Activated CD4-positive, alpha-beta T cell treated with anti-CD3 and anti-CD28 coated beads, Interleukin-2, amount 10 ng/mL, durations not matched to agents 24 days and 14 days (primary cell): ENCODE results near the gene SLX4IP. TPM values are rescaled to one million over a fixed set of nuclear protein-coding genes. Genes with fewer than 3 reads are reported as not detected.
A peak's percentile ranks its signal among the peaks of the same experiment; 100 is the strongest.

ENCODE experiments used
- DNase-seq: peaks from one replicate; pipeline ENCODE4 v3.0.0; 2022
- H3K27ac Mint-ChIP-seq: one replicate; pipeline ENCODE4 v1.8.0; 2022; ENCODE audit warnings: mild to moderate bottlenecking, mixed read lengths
- H3K27me3 Mint-ChIP-seq: one replicate; pipeline ENCODE4 v1.8.0; 2022; ENCODE audit warnings: mixed read lengths
- H3K36me3 Mint-ChIP-seq: one replicate; pipeline ENCODE4 v1.8.0; 2022; ENCODE audit warnings: low read depth, mild to moderate bottlenecking, mixed read lengths
- H3K4me1 Mint-ChIP-seq: one replicate; pipeline ENCODE4 v1.8.0; 2021; ENCODE audit warnings: mixed read lengths
- H3K4me3 Mint-ChIP-seq: one replicate; pipeline ENCODE4 v1.8.0; 2022; ENCODE audit warnings: mild to moderate bottlenecking, moderate library complexity, mixed read lengths
- H3K9me3 Mint-ChIP-seq: one replicate; pipeline ENCODE4 v1.8.0; 2021; ENCODE audit warnings: mixed read lengths
- intact Hi-C: fragments of 100-400 bp; cut with micrococcal nuclease; formaldehyde crosslinking; loops from one replicate; pipeline ENCODE4 v1.15.1; 2023
- total RNA-seq: library from RNA; stranded (reverse); gene quantifications from 2 replicates; pipeline ENCODE4 v1.2.3, GENCODE V29; 2022

Gene SLX4IP
- total RNA-seq, 1 donor from 2014 or later = 6.6 TPM

GRCh38 chr20:10463622-10464021, 28.5 kb downstream of the SLX4IP start:
- H3K27me3 Mint-ChIP-seq = no peaks in the 10 kb centered on the region
- no peak overlapping the region for H3K27ac Mint-ChIP-seq
- H3K36me3 Mint-ChIP-seq = peaks cover 32% of the 10 kb centered on the region
- intact Hi-C loops = loop anchor here (1.0 kb wide), 1 partner anchor 29 kb away; the partner anchor contains the start of gene MKKS
- no peak overlapping the region for H3K4me3 Mint-ChIP-seq
- no peak for DNase-seq
- H3K9me3 Mint-ChIP-seq = peaks cover 27% of the 10 kb centered on the region
- peaks cover 19% of the 10 kb centered on the region for H3K4me1 Mint-ChIP-seq

- H3K27ac Mint-ChIP-seq = no peak overlapping the region
- intact Hi-C loops = no loop called here
- H3K27me3 Mint-ChIP-seq = no peaks in the 10 kb centered on the region
- no peak for DNase-seq
- H3K4me3 Mint-ChIP-seq = no peak overlapping the region
- H3K4me1 Mint-ChIP-seq = peaks cover 22% of the 10 kb centered on the region
- peaks cover 24% of the 10 kb centered on the region for H3K36me3 Mint-ChIP-seq
- H3K9me3 Mint-ChIP-seq = peaks cover 22% of the 10 kb centered on the region
Measured at GRCh38 chr20:10465135-10465534, 30.0 kb downstream of the SLX4IP start.

DNA sequence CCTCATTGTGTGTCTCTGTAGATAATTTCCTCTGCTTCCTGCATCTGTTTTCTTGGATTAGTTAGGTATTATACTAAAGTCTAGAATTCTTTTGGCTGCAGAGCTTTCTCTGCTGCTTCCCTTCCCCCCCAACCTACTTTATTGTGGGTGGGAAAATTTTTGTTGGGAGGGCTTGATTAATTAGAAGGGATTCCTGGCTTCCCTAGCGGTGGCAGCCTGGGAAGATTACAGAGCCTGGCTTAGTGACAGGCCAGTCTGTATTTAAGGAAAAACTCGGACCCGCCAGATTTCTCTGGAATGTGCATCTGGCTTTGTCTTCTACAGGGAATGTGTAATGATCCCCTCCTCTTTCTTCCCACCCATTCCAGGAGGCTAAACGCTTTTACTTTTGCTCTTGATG, 31.2 kb downstream of the SLX4IP start:
- Mint-ChIP-seq H3K27ac (no peak overlapping the region), H3K4me3 (no peak overlapping the region), H3K36me3 (peaks cover 19% of the 10 kb centered on the region), H3K9me3 (peaks cover 16% of the 10 kb centered on the region), H3K4me1 (peaks cover 22% of the 10 kb centered on the region), H3K27me3 (no peaks in the 10 kb centered on the region)
- DNase-seq = peak; percentile 29
- intact Hi-C loops = no loop called here

GRCh38 chr20:10466855-10467254, 31.8 kb downstream of the SLX4IP start:
- no peak for DNase-seq
- H3K4me3 Mint-ChIP-seq = no peak overlapping the region

DNA sequence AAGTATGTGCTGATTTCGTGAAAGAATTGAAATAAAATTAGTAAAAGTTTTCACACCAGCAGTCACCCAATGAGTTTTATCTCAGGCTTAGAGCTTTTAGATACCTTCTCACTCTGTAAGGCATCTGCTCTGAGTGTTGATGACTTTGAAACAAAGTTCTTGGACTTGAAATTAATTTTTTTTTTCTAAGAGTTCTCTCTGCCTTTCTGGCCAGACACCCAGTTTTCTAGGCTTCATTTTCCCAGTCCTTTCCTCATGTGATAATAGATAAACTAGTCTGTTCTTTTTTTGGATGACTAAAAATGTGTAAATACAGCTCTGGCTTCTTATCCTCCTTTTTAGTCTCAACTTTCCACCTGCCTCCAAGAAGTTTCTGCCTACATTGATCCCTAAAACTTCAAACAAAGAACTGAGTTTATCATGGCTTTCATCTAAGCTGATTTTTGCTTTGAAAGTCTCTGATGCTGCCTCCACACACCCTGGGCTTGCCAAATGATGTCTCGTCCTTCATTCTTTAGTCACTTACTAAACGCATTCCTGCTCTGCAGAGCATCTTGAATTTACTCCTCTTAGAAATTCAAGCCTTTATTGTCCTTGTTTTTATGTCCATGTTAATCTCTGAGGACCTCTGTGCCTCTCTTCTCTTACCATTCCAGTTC, 32.7 kb downstream of the SLX4IP start:
- H3K4me1 Mint-ChIP-seq = peaks cover 14% of the 10 kb centered on the region
- intact Hi-C loops = loop anchor here (2.0 kb wide), 1 partner anchor 69 kb away; no protein-coding TSS in a partner anchor
- no peaks in the 10 kb centered on the region for H3K27me3 Mint-ChIP-seq
- no peak overlapping the region for H3K4me3 Mint-ChIP-seq
- peaks cover 16% of the 10 kb centered on the region for H3K36me3 Mint-ChIP-seq
- H3K9me3 Mint-ChIP-seq = peaks cover 11% of the 10 kb centered on the region
- H3K27ac Mint-ChIP-seq = no peak overlapping the region
- DNase-seq = no peak

More at GRCh38 chr20:10466855-10467254, 31.8 kb downstream of the SLX4IP start:
- Mint-ChIP-seq H3K27me3 (no peaks in the 10 kb centered on the region), H3K9me3 (peaks cover 13% of the 10 kb centered on the region), H3K27ac (no peak overlapping the region), H3K4me1 (peaks cover 18% of the 10 kb centered on the region), H3K36me3 (peaks cover 20% of the 10 kb centered on the region)
- intact Hi-C loops = no loop called here

- H3K4me3 Mint-ChIP-seq = no peak overlapping the region
- H3K36me3 Mint-ChIP-seq = peaks cover 12% of the 10 kb centered on the region
- H3K27me3 Mint-ChIP-seq = no peaks in the 10 kb centered on the region
- intact Hi-C loops = loop anchor here (2.0 kb wide), 1 partner anchor 68 kb away; no protein-coding TSS in a partner anchor
- peak; percentile 23 for DNase-seq
- peaks cover 13% of the 10 kb centered on the region for H3K4me1 Mint-ChIP-seq
- H3K9me3 Mint-ChIP-seq = peaks cover 6% of the 10 kb centered on the region
- H3K27ac Mint-ChIP-seq = no peak overlapping the region
Measured at GRCh38 chr20:10468340-10468845, 33.3 kb downstream of the SLX4IP start.

DNA sequence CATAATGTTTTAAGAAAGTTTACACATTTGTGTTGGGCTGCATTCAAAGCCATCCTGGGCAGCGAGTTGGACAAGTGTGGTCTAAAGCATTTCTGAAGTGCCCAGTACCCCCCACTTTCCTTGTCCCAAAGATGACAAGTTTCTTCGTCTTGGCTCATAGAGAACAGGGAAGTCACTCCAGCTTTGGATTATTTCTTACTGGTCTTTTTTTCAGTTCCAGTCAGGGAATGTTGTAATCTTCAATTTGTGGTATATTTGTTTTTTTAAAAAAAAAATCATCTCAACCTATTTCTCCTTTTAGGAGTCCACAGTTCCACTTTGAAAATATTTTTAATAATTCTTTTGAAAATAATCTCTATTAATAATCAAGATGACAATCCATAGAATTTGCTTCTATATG, 34.0 kb downstream of the SLX4IP start:
- H3K4me3 Mint-ChIP-seq = no peak overlapping the region
- H3K9me3 Mint-ChIP-seq = no peaks in the 10 kb centered on the region
- H3K27me3 Mint-ChIP-seq = no peaks in the 10 kb centered on the region
- H3K36me3 Mint-ChIP-seq = peaks cover 6% of the 10 kb centered on the region
- H3K4me1 Mint-ChIP-seq = peaks cover 11% of the 10 kb centered on the region
- intact Hi-C loops = loop anchor here (2.0 kb wide), 1 partner anchor 68 kb away; no protein-coding TSS in a partner anchor
- peak; percentile 23 for DNase-seq
- H3K27ac Mint-ChIP-seq = no peak overlapping the region

DNA sequence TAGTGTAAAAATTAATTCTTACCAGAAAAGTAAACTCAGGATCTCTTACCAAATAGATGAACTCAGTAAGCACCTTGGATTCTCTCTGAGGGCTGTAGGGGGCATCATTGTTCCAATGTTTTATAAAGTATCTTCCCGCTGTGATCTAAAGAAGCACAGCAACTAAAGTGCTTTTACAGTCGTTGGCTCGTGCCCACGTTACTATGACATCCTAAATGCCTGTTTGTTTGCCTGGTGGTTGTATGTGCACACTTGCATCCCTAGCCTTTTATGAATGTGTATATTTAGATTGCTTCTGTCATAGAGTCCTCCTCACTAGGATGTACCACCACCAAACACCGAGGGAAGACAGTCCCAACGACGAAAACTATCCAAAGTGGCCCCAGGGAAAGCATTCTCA, 34.5 kb downstream of the SLX4IP start:
- H3K27me3 Mint-ChIP-seq = no peaks in the 10 kb centered on the region
- H3K27ac Mint-ChIP-seq = no peak overlapping the region
- intact Hi-C loops = loop anchor here (2.0 kb wide), 1 partner anchor 67 kb away; no protein-coding TSS in a partner anchor

GRCh38 chr20:10470276-10470675, 35.2 kb downstream of the SLX4IP start:
- intact Hi-C loops = no loop called here
- Mint-ChIP-seq H3K4me3 (no peak overlapping the region), H3K4me1 (peaks cover 13% of the 10 kb centered on the region), H3K27ac (no peak overlapping the region), H3K9me3 (no peaks in the 10 kb centered on the region), H3K27me3 (no peaks in the 10 kb centered on the region), H3K36me3 (peaks cover 6% of the 10 kb centered on the region)
- DNase-seq = no peak

More for the DNA sequence above, 34.5 kb downstream of the SLX4IP start:
- Mint-ChIP-seq H3K4me3 (no peak overlapping the region), H3K36me3 (peaks cover 6% of the 10 kb centered on the region), H3K9me3 (no peaks in the 10 kb centered on the region), H3K4me1 (peaks cover 11% of the 10 kb centered on the region)
- peak; percentile 74 for DNase-seq

GRCh38 chr20:10472871-10473270, 37.8 kb downstream of the SLX4IP start:
- Mint-ChIP-seq H3K9me3 (no peaks in the 10 kb centered on the region), H3K27me3 (no peaks in the 10 kb centered on the region), H3K36me3 (peaks cover 7% of the 10 kb centered on the region), H3K4me3 (no peak overlapping the region), H3K27ac (no peak overlapping the region), H3K4me1 (peaks cover 16% of the 10 kb centered on the region)
- DNase-seq = no peak
- intact Hi-C loops = no loop called here

DNA sequence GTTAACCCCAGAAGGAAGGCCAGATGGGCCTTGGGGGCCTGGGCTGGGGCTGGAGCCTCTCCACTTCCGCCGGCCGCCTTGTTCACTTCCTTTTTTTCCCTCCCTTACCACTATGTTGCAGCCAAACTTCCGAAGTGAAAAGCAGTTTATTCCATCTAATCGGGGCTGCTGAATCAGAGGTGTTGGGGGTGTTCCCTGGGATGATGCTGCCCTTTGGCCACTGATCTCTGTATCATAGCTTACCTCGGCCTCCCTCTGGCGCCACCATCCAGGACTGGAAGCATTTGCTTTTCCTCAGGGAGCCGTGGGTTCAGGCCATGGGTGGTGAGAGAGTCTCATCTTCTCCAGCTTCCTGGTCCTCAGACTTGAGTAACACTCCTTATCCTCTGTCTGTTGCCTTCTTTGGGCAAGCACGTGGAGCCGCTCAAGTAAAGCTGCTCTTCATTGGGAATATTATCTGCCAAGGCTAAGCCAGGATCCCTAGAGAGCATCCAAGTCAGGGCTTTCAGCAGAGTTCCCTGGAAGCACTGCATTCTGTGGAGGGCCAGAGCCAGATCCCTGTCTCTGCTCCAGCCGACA, 39.6 kb downstream of the SLX4IP start:
- Mint-ChIP-seq H3K4me1 (peaks cover 6% of the 10 kb centered on the region), H3K36me3 (peaks cover 7% of the 10 kb centered on the region), H3K27ac (no peak overlapping the region), H3K9me3 (no peaks in the 10 kb centered on the region), H3K27me3 (no peaks in the 10 kb centered on the region), H3K4me3 (no peak overlapping the region)
- intact Hi-C loops = loop anchor here (5.0 kb wide), 1 partner anchor 38 kb away; no protein-coding TSS in a partner anchor
- no peak for DNase-seq

GRCh38 chr20:10475225-10475624, 40.1 kb downstream of the SLX4IP start:
- peaks cover 5% of the 10 kb centered on the region for H3K4me1 Mint-ChIP-seq
- DNase-seq = no peak
- H3K4me3 Mint-ChIP-seq = no peak overlapping the region
- no peaks in the 10 kb centered on the region for H3K27me3 Mint-ChIP-seq
- no peaks in the 10 kb centered on the region for H3K9me3 Mint-ChIP-seq
- no peak overlapping the region for H3K27ac Mint-ChIP-seq
- H3K36me3 Mint-ChIP-seq = peaks cover 6% of the 10 kb centered on the region
- intact Hi-C loops = loop anchor here (5.0 kb wide), 1 partner anchor 37 kb away; no protein-coding TSS in a partner anchor

DNA sequence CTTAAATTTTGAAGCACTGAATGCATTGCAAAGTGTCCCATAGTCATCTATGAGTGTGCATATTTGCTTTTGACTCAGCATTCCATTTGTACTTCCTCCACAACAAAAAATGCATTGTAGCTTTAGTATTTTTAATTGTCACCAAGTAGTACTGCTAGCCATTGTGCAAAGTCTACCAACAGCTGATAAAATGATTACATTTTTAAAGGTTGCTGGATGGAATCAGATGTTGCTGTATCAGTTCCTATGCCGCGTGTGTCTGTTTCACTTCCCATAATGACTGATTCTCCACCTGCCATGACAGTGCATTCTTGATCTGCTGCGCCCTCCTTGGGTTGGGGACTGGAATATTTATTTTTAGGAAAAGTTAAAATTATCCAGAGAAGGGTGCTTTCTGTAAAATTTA, 41.2 kb downstream of the SLX4IP start:
- Mint-ChIP-seq H3K36me3 (peaks cover 6% of the 10 kb centered on the region), H3K4me1 (peaks cover 5% of the 10 kb centered on the region), H3K27ac (no peak overlapping the region), H3K9me3 (no peaks in the 10 kb centered on the region), H3K4me3 (no peak overlapping the region), H3K27me3 (no peaks in the 10 kb centered on the region)
- DNase-seq = no peak
- intact Hi-C loops = loop anchor here (5.0 kb wide), 1 partner anchor 36 kb away; no protein-coding TSS in a partner anchor

DNA sequence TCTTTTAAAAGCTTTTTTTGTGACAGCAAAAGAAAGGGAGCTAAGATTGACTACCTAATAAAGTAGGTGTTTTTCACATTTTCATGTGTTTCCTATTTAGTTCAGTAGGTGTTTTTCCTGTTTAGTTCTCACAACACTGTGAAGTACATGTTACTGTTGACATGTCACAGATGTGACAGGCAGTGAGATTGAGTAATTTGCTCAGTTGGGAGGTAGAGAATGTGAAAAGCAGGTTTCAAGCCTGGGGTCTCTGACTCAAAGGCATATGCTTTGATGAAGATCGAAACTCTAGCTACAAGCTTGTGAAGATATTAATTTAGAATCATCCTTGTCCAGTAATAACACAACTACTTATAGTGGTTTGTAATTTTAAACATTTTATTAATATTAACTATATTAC, 43.1 kb downstream of the SLX4IP start:
- Mint-ChIP-seq H3K4me1 (peaks cover 5% of the 10 kb centered on the region), H3K36me3 (peaks cover 3% of the 10 kb centered on the region), H3K9me3 (no peaks in the 10 kb centered on the region), H3K4me3 (no peak overlapping the region), H3K27me3 (no peaks in the 10 kb centered on the region), H3K27ac (no peak overlapping the region)
- DNase-seq = no peak
- intact Hi-C loops = loop anchor here (5.0 kb wide), 1 partner anchor 34 kb away; no protein-coding TSS in a partner anchor
